HFF-Myc (cell line): ENCODE results near the gene PAX3.

Source experiments
- DNase-seq: peaks from one replicate; pipeline ENCODE4 v3.0.0-alpha.2; 2011; ENCODE audit warnings: low read depth; ENCODE audit errors: extremely low read depth
- H3K4me3 ChIP-seq: replicated peaks from 2 replicates; pipeline ENCODE4 v1.5.1; 2011; ENCODE audit warnings: low read depth, mild to moderate bottlenecking, control low read depth, low read length
- CTCF ChIP-seq: IDR thresholded peaks from 2 replicates; pipeline ENCODE4 v1.5.1; 2012; ENCODE audit warnings: mild to moderate bottlenecking, low read depth, low read length, control low read depth; ENCODE audit errors: missing control alignments

PAX3 gene

GRCh38 chr2:222300726-222301052 is 1.9 kb upstream of the PAX3 start:
- no peak for TF ChIP-seq CTCF
- DNase-seq: no peak
- no peak overlapping the region for H3K4me3 ChIP-seq

- TF ChIP-seq CTCF: no peak
- H3K4me3 ChIP-seq: no peak overlapping the region
- no peak for DNase-seq
Measured at GRCh38 chr2:222299906-222300725, 1.3 kb upstream of the PAX3 start.

- peak overlapping the region; percentile 53 for H3K4me3 ChIP-seq
- TF ChIP-seq CTCF: no peak
- DNase-seq: no peak
Measured at GRCh38 chr2:222298001-222298310, 842 bp downstream of the PAX3 start.

GRCh38 chr2:222297600-222297935 is 1.2 kb downstream of the PAX3 start:
- TF ChIP-seq CTCF: no peak
- peak overlapping the region; percentile 53 for H3K4me3 ChIP-seq
- no peak for DNase-seq

GRCh38 chr2:222296911-222297599 is 1.7 kb downstream of the PAX3 start:
- DNase-seq: no peak
- H3K4me3 ChIP-seq: peak overlapping the region; percentile 53
- no peak for TF ChIP-seq CTCF

GRCh38 chr2:222296311-222296741 is 2.5 kb downstream of the PAX3 start:
- peak overlapping the region; percentile 53 for H3K4me3 ChIP-seq
- DNase-seq: no peak
- no peak for TF ChIP-seq CTCF
